B cell (primary cell): ENCODE measurements around the gene TMEM161B. TPM values are rescaled to one million over a fixed set of nuclear protein-coding genes. Genes with fewer than 3 reads are reported as not detected.
"Not testable (repeated sequence)": the region's sequence is repeated elsewhere in the genome, so short reads cannot be mapped to it uniquely, and the experiment has no call there.

ENCODE experiments used
- ATAC-seq: fragments of 200-7000 bp; cut with Tn5 transposase; one replicate; pipeline ENCODE4 v1.10.0; 2021; ENCODE audit warnings: low read depth, mild to moderate bottlenecking, moderate number of reproducible peaks, moderate library complexity
- CTCF ChIA-PET: fragments of 350-600 bp; sonication (Branson Sonifier 250); formaldehyde crosslinking; loops from one replicate; lab custom pipeline; 2021; ENCODE audit warnings: antibody characterized with exemption, inconsistent platforms; lab: Charles Lee
- POLR2A ChIA-PET: fragments of 350-600 bp; sonication (Branson Sonifier 250); formaldehyde crosslinking; loops from one replicate; lab custom pipeline; 2021; ENCODE audit warnings: antibody characterized with exemption; lab: Charles Lee
- DNase-seq: peaks from one replicate; pipeline ENCODE4 v3.0.0; 2013
- H2AFZ ChIP-seq: 2 replicates; pipeline ENCODE4 v1.6.1; 2012; ENCODE audit warnings: mild to moderate bottlenecking, low read depth, low read length; ENCODE audit not compliant: insufficient read depth, poor library complexity, severe bottlenecking
- H3K27ac ChIP-seq, 2 donors: 1 replicate in 1 of 2; 2 replicates in 1 of 2; pipeline ENCODE4 v1.5.1; 2012 to 2013; ENCODE audit warnings: low read length in 2 of 2, mild to moderate bottlenecking in 2 of 2, moderate library complexity in 1 of 2
- H3K27me3 ChIP-seq, 4 experiments: fragments of 200-600 bp in 1 of 4; sonication (generic) in 1 of 4; replicated peaks in 1 of 4; 1 replicate in 2 of 4; 2 replicates in 2 of 4; pipeline versions ENCODE4 v1.6.1 to v1.7.0; 2013 to 2016; ENCODE audit warnings: low read length in 3 of 4, mild to moderate bottlenecking in 2 of 4, mixed read lengths in 1 of 4, moderate library complexity in 1 of 4; ENCODE audit not compliant: insufficient read depth in 4 of 4, control insufficient read depth in 3 of 4; ENCODE audit errors: control extremely low read depth in 1 of 4
- H3K36me3 ChIP-seq, 2 experiments: replicated peaks in 1 of 2; 1 replicate in 1 of 2; 2 replicates in 1 of 2; pipeline versions ENCODE4 v1.6.1 to v1.7.1; 2013; ENCODE audit warnings: low read length in 1 of 2; ENCODE audit not compliant: insufficient read depth in 2 of 2, control insufficient read depth in 1 of 2; ENCODE audit errors: control extremely low read depth in 1 of 2, extremely low read depth in 1 of 2
- H3K4me1 ChIP-seq, 2 donors: fragments of 200-600 bp in 1 of 2; sonication (generic) in 1 of 2; 1 replicate in 1 of 2; 2 replicates in 1 of 2; pipeline versions ENCODE4 v1.5.1 to v1.6.1; 2013 to 2017; ENCODE audit warnings: low read length in 2 of 2; ENCODE audit not compliant: control insufficient read depth in 2 of 2, insufficient read depth in 2 of 2
- H3K4me2 ChIP-seq: replicated peaks from 2 replicates; pipeline ENCODE3; 2012; ENCODE audit warnings: mild to moderate bottlenecking, low read depth, low read length; ENCODE audit not compliant: poor library complexity, severe bottlenecking
- H3K4me3 ChIP-seq, 5 experiments: fragments of 200-600 bp in 1 of 5; sonication (generic) in 1 of 5; 1 replicate in 3 of 5; 2 replicates in 2 of 5; pipeline versions ENCODE4 v1.5.1 to v1.7.0; 2011 to 2016; ENCODE audit warnings: low read length in 4 of 5, mild to moderate bottlenecking in 4 of 5, low read depth in 2 of 5, control low read depth in 1 of 5, moderate library complexity in 1 of 5; ENCODE audit not compliant: insufficient read depth in 1 of 5; ENCODE audit errors: control extremely low read depth in 1 of 5, extremely low read depth in 1 of 5
- H3K79me2 ChIP-seq: fragments of 200-600 bp; sonication (generic); one replicate; pipeline ENCODE4 v1.6.0; 2016; ENCODE audit warnings: low read length; ENCODE audit not compliant: control insufficient read depth, insufficient read depth
- H3K9ac ChIP-seq: fragments of 200-600 bp; sonication (generic); 2 replicates; pipeline ENCODE4 v1.6.1; 2017; ENCODE audit warnings: mild to moderate bottlenecking, low read length, moderate library complexity
- H3K9me3 ChIP-seq, 3 donors: one replicate each; pipeline versions ENCODE4 v1.6.1 to v1.7.1; 2013; ENCODE audit warnings: low read length in 2 of 3; ENCODE audit not compliant: control insufficient read depth in 2 of 3, insufficient read depth in 1 of 3; ENCODE audit errors: control extremely low read depth in 1 of 3
- H4K20me1 ChIP-seq: 2 replicates; pipeline ENCODE4 v1.6.0; 2012; ENCODE audit warnings: mild to moderate bottlenecking, low read length; ENCODE audit not compliant: insufficient read depth, control insufficient read depth, poor library complexity, severe bottlenecking
- H3K27ac Mint-ChIP-seq: one replicate; pipeline ENCODE4 v1.8.0; 2021; ENCODE audit warnings: mixed read lengths
- H3K27me3 Mint-ChIP-seq: one replicate; pipeline ENCODE4 v1.8.0; 2021; ENCODE audit warnings: mixed read lengths
- H3K4me1 Mint-ChIP-seq: one replicate; pipeline ENCODE4 v1.8.0; 2021; ENCODE audit warnings: mixed read lengths
- H3K4me3 Mint-ChIP-seq: one replicate; pipeline ENCODE4 v1.8.0; 2021; ENCODE audit warnings: mixed read lengths
- H3K9me3 Mint-ChIP-seq: one replicate; pipeline ENCODE4 v1.8.0; 2022; ENCODE audit warnings: mixed read lengths; ENCODE audit not compliant: insufficient read depth
- EZH2 ChIP-seq: IDR thresholded peaks from 2 replicates; pipeline ENCODE4 v1.6.1; 2012; ENCODE audit warnings: borderline replicate concordance, low read depth, mild to moderate bottlenecking, moderate library complexity, low read length; ENCODE audit not compliant: insufficient read depth, poor library complexity, severe bottlenecking
- WGBS: methylation state at CpG from one replicate; pipeline ENCODE4 v1.1.5; 2013; ENCODE audit warnings: missing lambda C conversion rate; ENCODE audit not compliant: insufficient coverage; 5-methylcytosine and 5-hydroxymethylcytosine counted together
- intact Hi-C: fragments of 100-400 bp; cut with micrococcal nuclease; formaldehyde crosslinking; loops from one replicate; pipeline ENCODE4 v1.10.0; 2022
- polyA plus RNA-seq: library from polyadenylated mRNA; depleted of rRNA; stranded (reverse); fragments of >200 nt; gene quantifications from 2 replicates; pipeline ENCODE4 v1.2.3, GENCODE V29; 2012
- total RNA-seq, 2 donors: library from RNA; stranded (reverse); fragments of 120-200 nt in 1 of 2; gene quantifications; 1 replicate in 1 of 2; 2 replicates in 1 of 2; pipeline versions ENCODE4 v1.2.3 to v1.2.4, GENCODE V29; 2013 to 2022
- TF ChIP-seq, protein P1 (sequence below): fragments of 200-600 bp; IDR thresholded peaks from one replicate; pipeline ENCODE4 v1.8.0; 2022; ENCODE audit warnings: antibody characterized with exemption, mild to moderate bottlenecking

TMEM161B gene
- total and polyA plus RNA-seq, 2 donors (not counting 1 experiment from before 2014, with no cell fraction given): 12.7 to 32.2 TPM

DNA sequence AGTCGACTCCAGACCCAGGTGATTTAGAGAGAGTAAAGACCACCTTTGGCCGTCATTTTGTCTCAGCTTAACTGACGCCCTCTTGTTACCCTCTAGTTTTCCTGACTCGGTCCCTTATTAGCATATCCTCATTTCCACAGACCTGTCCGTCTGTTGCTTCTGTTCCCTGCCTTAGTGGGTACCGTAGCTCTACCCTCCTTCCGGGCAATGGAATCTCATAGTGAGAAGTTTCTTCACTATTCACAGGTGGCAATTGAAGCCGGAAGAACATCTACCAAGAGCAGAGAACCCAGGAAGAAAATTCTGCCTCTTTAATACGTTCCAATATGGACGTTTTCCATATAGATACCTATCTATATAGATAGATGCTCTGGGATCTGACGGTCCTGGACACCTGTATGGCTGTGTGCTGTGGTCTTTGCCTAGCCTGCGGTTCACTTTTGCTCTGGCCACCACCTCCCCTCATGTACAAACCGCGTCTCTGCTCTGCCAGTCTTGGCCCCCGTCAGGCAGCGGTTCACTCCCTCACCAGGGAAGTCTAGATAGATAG lies 652 bp upstream of the TMEM161B start:
- DNase-seq (peak; percentile 68), ATAC-seq (peak; percentile 1)
- H3K4me3 ChIP-seq: peak overlapping the region; percentile 74 to 98 (median 94)
- peak overlapping the region; percentile 97 for H3K4me3 Mint-ChIP-seq
- no peaks in the 10 kb centered on the region for H3K9me3 Mint-ChIP-seq
- peaks cover 4 to 7% of the 10 kb centered on the region in 2 experiments for H3K36me3 ChIP-seq
- ChIA-PET POLR2A (no interaction called here), CTCF (no interaction called here)
- H3K27ac ChIP-seq: peak overlapping the region; percentile 69 to 89
- peak overlapping the region; percentile 92 for H2AFZ ChIP-seq
- no peaks in the 10 kb centered on the region for H3K9me3 ChIP-seq
- peaks cover 56% of the 10 kb centered on the region for H3K79me2 ChIP-seq
- H4K20me1 ChIP-seq: peaks cover 6% of the 10 kb centered on the region
- intact Hi-C loops: loop anchor here (2.0 kb wide), 1 partner anchor 856 kb away; the partner anchor contains the start of gene CCNH
- H3K27me3 Mint-ChIP-seq: no peaks in the 10 kb centered on the region
- H3K27me3 ChIP-seq: no peaks in the 10 kb centered on the region
- 0% methylated on average over 3 of the region's 16 CpGs for WGBS
- H3K4me2 ChIP-seq: peak overlapping the region; percentile 82
- peaks cover 14 to 21% of the 10 kb centered on the region in 2 donors for H3K4me1 ChIP-seq
- H3K27ac Mint-ChIP-seq: peak overlapping the region; percentile 97
- H3K4me1 Mint-ChIP-seq: peaks cover 39% of the 10 kb centered on the region
- H3K9ac ChIP-seq: peak overlapping the region; percentile 90
- TF ChIP-seq EZH2: no peak
- TF ChIP-seq, protein P1, sequence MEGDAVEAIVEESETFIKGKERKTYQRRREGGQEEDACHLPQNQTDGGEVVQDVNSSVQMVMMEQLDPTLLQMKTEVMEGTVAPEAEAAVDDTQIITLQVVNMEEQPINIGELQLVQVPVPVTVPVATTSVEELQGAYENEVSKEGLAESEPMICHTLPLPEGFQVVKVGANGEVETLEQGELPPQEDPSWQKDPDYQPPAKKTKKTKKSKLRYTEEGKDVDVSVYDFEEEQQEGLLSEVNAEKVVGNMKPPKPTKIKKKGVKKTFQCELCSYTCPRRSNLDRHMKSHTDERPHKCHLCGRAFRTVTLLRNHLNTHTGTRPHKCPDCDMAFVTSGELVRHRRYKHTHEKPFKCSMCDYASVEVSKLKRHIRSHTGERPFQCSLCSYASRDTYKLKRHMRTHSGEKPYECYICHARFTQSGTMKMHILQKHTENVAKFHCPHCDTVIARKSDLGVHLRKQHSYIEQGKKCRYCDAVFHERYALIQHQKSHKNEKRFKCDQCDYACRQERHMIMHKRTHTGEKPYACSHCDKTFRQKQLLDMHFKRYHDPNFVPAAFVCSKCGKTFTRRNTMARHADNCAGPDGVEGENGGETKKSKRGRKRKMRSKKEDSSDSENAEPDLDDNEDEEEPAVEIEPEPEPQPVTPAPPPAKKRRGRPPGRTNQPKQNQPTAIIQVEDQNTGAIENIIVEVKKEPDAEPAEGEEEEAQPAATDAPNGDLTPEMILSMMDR: no peak

DNA sequence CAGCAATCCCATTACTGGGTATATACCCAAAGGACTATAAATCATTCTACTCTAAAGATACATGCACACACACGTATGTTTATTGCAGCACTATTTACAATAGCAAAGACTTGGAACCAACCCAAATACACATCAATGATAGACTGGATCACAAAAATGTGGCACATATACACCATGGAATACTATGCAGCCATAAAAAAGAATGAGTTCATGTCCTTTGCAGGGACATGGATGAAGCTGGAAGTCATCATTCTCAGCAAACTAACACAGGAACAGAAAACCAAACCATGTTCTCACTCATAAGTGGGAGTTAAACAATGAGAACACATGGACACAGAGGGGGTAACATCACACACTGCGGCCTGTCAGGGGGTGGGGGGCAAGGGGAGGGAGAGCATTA lies 4.1 kb downstream of the TMEM161B start:
- peaks cover 19% of the 10 kb centered on the region for H4K20me1 ChIP-seq
- CTCF ChIA-PET, H3K36me3 ChIP-seq, H3K27me3 ChIP-seq, DNase-seq, H3K27ac ChIP-seq, H3K4me3 ChIP-seq, H3K9me3 Mint-ChIP-seq, H3K27me3 Mint-ChIP-seq, H3K27ac Mint-ChIP-seq, H3K9ac ChIP-seq, H3K9me3 ChIP-seq, ATAC-seq, H2AFZ ChIP-seq, intact Hi-C loops, POLR2A ChIA-PET, H3K4me2 ChIP-seq, H3K4me3 Mint-ChIP-seq: not testable (repeated sequence)
- peaks cover 31% of the 10 kb centered on the region for H3K4me1 Mint-ChIP-seq
- H3K79me2 ChIP-seq: peaks cover 82% of the 10 kb centered on the region
- 100% methylated on average over 1 of the region's 2 CpGs for WGBS
- H3K4me1 ChIP-seq: peaks cover 13 to 14% of the 10 kb centered on the region in 2 donors
